ENCODE data around the gene MBP. TPM values are rescaled to one million over a fixed set of nuclear protein-coding genes. Genes with fewer than 3 reads are reported as not detected.

MBP gene
- polyA plus RNA-seq, 1 donor from 2014 or later = 3.3 TPM

DNA sequence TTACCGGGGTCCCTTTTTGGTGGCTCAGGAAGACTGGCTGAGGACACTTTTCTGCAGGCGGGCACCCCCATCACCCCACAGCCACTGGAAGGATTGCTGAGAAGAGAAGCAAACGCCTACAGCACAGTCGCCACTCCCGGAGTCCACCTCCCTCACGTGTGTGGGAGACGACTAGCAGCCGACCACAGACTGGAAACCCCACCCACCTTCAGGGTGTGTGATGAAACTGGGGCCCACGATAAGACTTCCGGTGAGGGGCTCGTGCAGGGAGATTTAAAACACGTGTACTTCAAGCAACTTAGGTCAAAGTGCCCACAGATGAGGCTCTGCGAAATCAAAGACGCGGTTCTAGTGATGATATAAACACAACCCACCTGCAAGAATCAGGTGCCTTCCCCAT, 26.3 kb downstream of the MBP start:
- H3F3A ChIP-seq (ENCODE audit: insufficient read depth, low read length, poor library complexity, severe bottlenecking) = peaks cover 8% of the 10 kb centered on the region
- no peaks in the 10 kb centered on the region for H3K9me3 ChIP-seq (ENCODE audit: low read length)
- no peaks in the 10 kb centered on the region for H3K79me2 ChIP-seq (replicated peaks; ENCODE audit: insufficient read depth, low read length)
- no peak overlapping the region for H3K4me3 ChIP-seq (ENCODE audit: low read length)
- no peak overlapping the region for H3K4me2 ChIP-seq (ENCODE audit: low read length)
- H2AFZ ChIP-seq (ENCODE audit: low read depth, low read length) = no peak overlapping the region
- H3K36me3 ChIP-seq (ENCODE audit: insufficient read depth, low read length) = no peaks in the 10 kb centered on the region
- TF ChIP-seq, protein P1, sequence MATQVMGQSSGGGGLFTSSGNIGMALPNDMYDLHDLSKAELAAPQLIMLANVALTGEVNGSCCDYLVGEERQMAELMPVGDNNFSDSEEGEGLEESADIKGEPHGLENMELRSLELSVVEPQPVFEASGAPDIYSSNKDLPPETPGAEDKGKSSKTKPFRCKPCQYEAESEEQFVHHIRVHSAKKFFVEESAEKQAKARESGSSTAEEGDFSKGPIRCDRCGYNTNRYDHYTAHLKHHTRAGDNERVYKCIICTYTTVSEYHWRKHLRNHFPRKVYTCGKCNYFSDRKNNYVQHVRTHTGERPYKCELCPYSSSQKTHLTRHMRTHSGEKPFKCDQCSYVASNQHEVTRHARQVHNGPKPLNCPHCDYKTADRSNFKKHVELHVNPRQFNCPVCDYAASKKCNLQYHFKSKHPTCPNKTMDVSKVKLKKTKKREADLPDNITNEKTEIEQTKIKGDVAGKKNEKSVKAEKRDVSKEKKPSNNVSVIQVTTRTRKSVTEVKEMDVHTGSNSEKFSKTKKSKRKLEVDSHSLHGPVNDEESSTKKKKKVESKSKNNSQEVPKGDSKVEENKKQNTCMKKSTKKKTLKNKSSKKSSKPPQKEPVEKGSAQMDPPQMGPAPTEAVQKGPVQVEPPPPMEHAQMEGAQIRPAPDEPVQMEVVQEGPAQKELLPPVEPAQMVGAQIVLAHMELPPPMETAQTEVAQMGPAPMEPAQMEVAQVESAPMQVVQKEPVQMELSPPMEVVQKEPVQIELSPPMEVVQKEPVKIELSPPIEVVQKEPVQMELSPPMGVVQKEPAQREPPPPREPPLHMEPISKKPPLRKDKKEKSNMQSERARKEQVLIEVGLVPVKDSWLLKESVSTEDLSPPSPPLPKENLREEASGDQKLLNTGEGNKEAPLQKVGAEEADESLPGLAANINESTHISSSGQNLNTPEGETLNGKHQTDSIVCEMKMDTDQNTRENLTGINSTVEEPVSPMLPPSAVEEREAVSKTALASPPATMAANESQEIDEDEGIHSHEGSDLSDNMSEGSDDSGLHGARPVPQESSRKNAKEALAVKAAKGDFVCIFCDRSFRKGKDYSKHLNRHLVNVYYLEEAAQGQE (IDR thresholded peaks at IDR 0.05; ENCODE audit: borderline replicate concordance) = no peak
- no peaks in the 10 kb centered on the region for H4K20me1 ChIP-seq (ENCODE audit: insufficient read depth)
- no peaks in the 10 kb centered on the region for H3K9me2 ChIP-seq (ENCODE audit: insufficient read depth, low read length)
- H3K27ac ChIP-seq (ENCODE audit: low read length) = no peak overlapping the region
- H3K27me3 ChIP-seq (ENCODE audit: insufficient read depth, low read depth, low read length) = no peaks in the 10 kb centered on the region
- no peak overlapping the region for H3K9ac ChIP-seq (ENCODE audit: low read length)

DNA sequence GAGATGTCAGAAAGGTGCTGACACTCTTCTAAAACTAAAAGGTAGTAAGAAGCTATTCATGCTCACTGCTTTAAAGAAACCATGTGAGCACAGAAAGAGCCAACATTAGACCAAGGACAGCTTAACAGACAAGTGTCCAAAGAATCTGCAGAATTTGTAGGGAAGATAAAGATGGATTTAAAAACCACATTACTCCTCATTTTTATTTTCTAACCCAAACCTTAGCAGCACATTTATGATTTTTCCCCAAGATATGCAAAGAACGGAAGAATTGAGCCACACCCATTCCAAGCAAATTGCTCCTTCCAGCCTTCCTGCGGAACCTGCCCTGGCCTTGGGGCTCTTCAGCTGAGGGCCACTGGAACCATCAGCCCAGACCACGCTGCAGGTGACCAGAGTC, 26.9 kb downstream of the MBP start:
- no peaks in the 10 kb centered on the region for H3K9me3 ChIP-seq (ENCODE audit: low read length)
- no peak overlapping the region for H3K9ac ChIP-seq (ENCODE audit: low read length)
- no peaks in the 10 kb centered on the region for H4K20me1 ChIP-seq (ENCODE audit: insufficient read depth)
- H3K27me3 ChIP-seq (ENCODE audit: insufficient read depth, low read depth, low read length) = no peaks in the 10 kb centered on the region
- H3K4me3 ChIP-seq (ENCODE audit: low read length) = no peak overlapping the region
- no peak overlapping the region for H3K27ac ChIP-seq (ENCODE audit: low read length)
- no peak overlapping the region for H2AFZ ChIP-seq (ENCODE audit: low read depth, low read length)
- H3F3A ChIP-seq (ENCODE audit: insufficient read depth, low read length, poor library complexity, severe bottlenecking) = peaks cover 8% of the 10 kb centered on the region
- H3K4me2 ChIP-seq (ENCODE audit: low read length) = no peak overlapping the region
- TF ChIP-seq EP300 (conservative IDR thresholded peaks at IDR 0.05; ENCODE audit: poor library complexity, severe bottlenecking) (no peak), POLR2AphosphoS5 (IDR thresholded peaks at IDR 0.05) (no peak), EZH2 (IDR thresholded peaks at IDR 0.05; ENCODE audit: borderline replicate concordance, insufficient read depth, low read length, poor library complexity, severe bottlenecking) (no peak), SMC3 (conservative IDR thresholded peaks at IDR 0.05; ENCODE audit: poor library complexity) (no peak), RAD21 (conservative IDR thresholded peaks at IDR 0.05) (no peak)
- TF ChIP-seq, protein P1 (IDR thresholded peaks at IDR 0.05; ENCODE audit: borderline replicate concordance) = no peak
- TF ChIP-seq, protein P2, sequence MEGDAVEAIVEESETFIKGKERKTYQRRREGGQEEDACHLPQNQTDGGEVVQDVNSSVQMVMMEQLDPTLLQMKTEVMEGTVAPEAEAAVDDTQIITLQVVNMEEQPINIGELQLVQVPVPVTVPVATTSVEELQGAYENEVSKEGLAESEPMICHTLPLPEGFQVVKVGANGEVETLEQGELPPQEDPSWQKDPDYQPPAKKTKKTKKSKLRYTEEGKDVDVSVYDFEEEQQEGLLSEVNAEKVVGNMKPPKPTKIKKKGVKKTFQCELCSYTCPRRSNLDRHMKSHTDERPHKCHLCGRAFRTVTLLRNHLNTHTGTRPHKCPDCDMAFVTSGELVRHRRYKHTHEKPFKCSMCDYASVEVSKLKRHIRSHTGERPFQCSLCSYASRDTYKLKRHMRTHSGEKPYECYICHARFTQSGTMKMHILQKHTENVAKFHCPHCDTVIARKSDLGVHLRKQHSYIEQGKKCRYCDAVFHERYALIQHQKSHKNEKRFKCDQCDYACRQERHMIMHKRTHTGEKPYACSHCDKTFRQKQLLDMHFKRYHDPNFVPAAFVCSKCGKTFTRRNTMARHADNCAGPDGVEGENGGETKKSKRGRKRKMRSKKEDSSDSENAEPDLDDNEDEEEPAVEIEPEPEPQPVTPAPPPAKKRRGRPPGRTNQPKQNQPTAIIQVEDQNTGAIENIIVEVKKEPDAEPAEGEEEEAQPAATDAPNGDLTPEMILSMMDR (IDR thresholded peaks at IDR 0.05; ENCODE audit: poor library complexity, severe bottlenecking) = no peak
- H3K9me2 ChIP-seq (ENCODE audit: insufficient read depth, low read length) = no peaks in the 10 kb centered on the region
- no peaks in the 10 kb centered on the region for H3K36me3 ChIP-seq (ENCODE audit: insufficient read depth, low read length)
- H3K79me2 ChIP-seq (replicated peaks; ENCODE audit: insufficient read depth, low read length) = no peaks in the 10 kb centered on the region

Measured in neural cell (in vitro differentiated cells).